Measurements from ENCODE around the gene TGOLN2. TPM values are rescaled to one million over a fixed set of nuclear protein-coding genes. Genes with fewer than 3 reads are reported as not detected.

Gene TGOLN2
- total RNA-seq, 1 experiment from 2014 or later, result 178 TPM

- no peaks in the 10 kb centered on the region for H3K4me1 ChIP-seq (ENCODE audit: control insufficient read depth, insufficient read depth, low read length)
- DNase-seq (ENCODE audit: low read depth, low spot score), result no peak
- no peaks in the 10 kb centered on the region for H3K9me3 ChIP-seq (ENCODE audit: control insufficient read depth, insufficient read depth, low read depth, low read length)
- intact Hi-C loops (cut with micrococcal nuclease; ENCODE audit: unreplicated experiment), result no loop called here
- in situ Hi-C loops (cut with HindIII; ENCODE audit: low pct_unique_long_range_greater_than_20kb, low sequenced_read_pairs), result no loop called here
- H3K36me3 ChIP-seq (ENCODE audit: control insufficient read depth, insufficient read depth, low read length), result no peaks in the 10 kb centered on the region; the same call in 1 of the 2 replicates
- ChIA-PET CTCF (no interaction called here), POLR2A (interaction anchor here (0.6 kb wide), 1 partner anchor 12 kb away, joined by 8 read pairs; no protein-coding TSS in a partner anchor)
- no peak for ATAC-seq
- no peak overlapping the region for H3K27ac ChIP-seq (ENCODE audit: low read length)
- no peak for TF ChIP-seq TCF7L2 (IDR thresholded peaks at IDR 0.05; ENCODE audit: low read depth, low read length)
- TF ChIP-seq POLR2AphosphoS5 (IDR thresholded peaks at IDR 0.05; ENCODE audit: low read depth, low read length), result no peak
- TSS peak; percentile 97 for BruUV-seq (replicated peaks)
- H3K4me3 ChIP-seq (ENCODE audit: low read depth in 2 of 2, low read length in 2 of 2), result no peak overlapping the region
- no peaks in the 10 kb centered on the region for H3K27me3 ChIP-seq (ENCODE audit: control insufficient read depth, insufficient read depth, low read length)
Measured at GRCh38 chr2:85309699-85310321, 18.0 kb downstream of the TGOLN2 start.

- no TSS peak for BruUV-seq (replicated peaks)
Measured at GRCh38 chr2:85308896-85309555, 18.8 kb downstream of the TGOLN2 start.

More at GRCh38 chr2:85308896-85309555, 18.8 kb downstream of the TGOLN2 start:
- no peak for TF ChIP-seq SIN3A (IDR thresholded peaks at IDR 0.05; ENCODE audit: borderline replicate concordance, insufficient read depth, low read depth, low read length)
- no peak for TF ChIP-seq TCF7L2 (IDR thresholded peaks at IDR 0.05; ENCODE audit: low read depth, low read length)
- no peak for TF ChIP-seq CTCF (IDR thresholded peaks at IDR 0.05)
- TF ChIP-seq REST (IDR thresholded peaks at IDR 0.05; ENCODE audit: insufficient read depth in 1 of 2, low read depth in 2 of 2, low read length in 1 of 2), result no peak
- no peak for TF ChIP-seq POLR2AphosphoS5 (IDR thresholded peaks at IDR 0.05; ENCODE audit: low read depth, low read length)
- Histone ChIP-seq H3K9me3 (ENCODE audit: control insufficient read depth, insufficient read depth, low read depth, low read length) (no peaks in the 10 kb centered on the region), H3K27me3 (ENCODE audit: control insufficient read depth, insufficient read depth, low read length) (no peaks in the 10 kb centered on the region), H3K4me3 (ENCODE audit: low read depth in 2 of 2, low read length in 2 of 2) (no peak overlapping the region), H3K36me3 (ENCODE audit: control insufficient read depth, insufficient read depth, low read length) (no peaks in the 10 kb centered on the region; the same call in 1 of the 2 replicates), H3K27ac (ENCODE audit: low read length) (no peak overlapping the region), H3K4me1 (ENCODE audit: control insufficient read depth, insufficient read depth, low read length) (no peaks in the 10 kb centered on the region)
- DNase-seq (ENCODE audit: low read depth, low spot score), result no peak
- no peak for ATAC-seq
- in situ Hi-C loops (cut with HindIII; ENCODE audit: low pct_unique_long_range_greater_than_20kb, low sequenced_read_pairs) (no loop called here), intact Hi-C loops (cut with micrococcal nuclease; ENCODE audit: unreplicated experiment) (no loop called here)
- POLR2A ChIA-PET, result interaction anchor here (0.6 kb wide), 1 partner anchor 11 kb away, joined by 8 read pairs; no protein-coding TSS in a partner anchor
- CTCF ChIA-PET, result no interaction called here
